DMS79 treated with DMSO at 0.1 percent for 48 hours (cell line): Measurements from ENCODE around the gene POLR3E.
"Not testable (repeated sequence)": the region's sequence is repeated elsewhere in the genome, so short reads cannot be mapped to it uniquely, and the experiment has no call there.

Source experiments
- DNase-seq: peaks from one replicate; lab custom pipeline; 2025; lab: John Stamatoyannopoulos, UW

Gene POLR3E

DNA sequence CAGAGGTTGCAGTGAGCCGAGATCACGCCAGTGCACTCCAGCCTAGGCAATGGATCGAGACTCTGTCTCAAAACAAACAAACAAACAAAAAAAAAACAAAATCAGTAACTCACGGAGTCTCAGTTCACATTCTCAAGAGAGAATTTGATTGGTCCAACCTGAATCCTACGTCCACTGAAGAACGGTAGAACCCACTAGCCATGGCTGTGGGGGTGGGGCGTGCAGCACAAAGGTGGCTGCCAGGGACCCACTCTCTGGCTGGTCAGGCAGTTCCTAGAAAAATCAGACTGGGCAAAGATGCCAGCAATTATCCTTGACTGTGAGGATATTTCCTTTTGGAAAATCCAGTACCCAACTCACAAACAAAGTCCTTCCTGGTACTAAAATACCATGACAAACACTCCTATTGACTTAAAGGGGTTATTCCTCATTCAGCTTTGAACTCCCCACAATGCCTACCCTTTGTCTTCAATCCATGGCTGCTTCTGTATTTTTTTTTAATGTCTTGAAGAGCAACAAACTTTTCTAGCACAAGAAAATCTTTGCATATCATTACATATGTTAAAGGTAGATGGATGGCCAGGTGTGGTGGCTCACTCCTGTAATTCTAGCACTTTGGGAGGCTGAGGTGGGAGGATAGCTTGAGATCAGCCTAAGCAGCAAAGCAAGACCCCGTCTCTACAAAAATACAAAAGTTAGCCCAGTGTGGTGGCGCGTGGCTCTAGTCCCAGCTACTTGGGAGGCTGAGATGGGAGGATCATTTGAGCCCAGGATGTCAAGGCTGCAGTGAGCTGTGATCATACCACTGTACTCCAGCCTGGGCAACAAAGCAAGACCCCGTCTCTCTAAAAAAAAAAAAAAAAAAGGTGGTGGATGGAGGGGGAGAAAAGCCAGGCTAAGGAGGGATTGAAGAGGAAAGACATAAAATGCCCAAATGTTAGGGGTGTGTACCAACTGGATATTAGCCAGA is 3.8 kb upstream of the POLR3E start:
- DNase-seq = no peak

DNA sequence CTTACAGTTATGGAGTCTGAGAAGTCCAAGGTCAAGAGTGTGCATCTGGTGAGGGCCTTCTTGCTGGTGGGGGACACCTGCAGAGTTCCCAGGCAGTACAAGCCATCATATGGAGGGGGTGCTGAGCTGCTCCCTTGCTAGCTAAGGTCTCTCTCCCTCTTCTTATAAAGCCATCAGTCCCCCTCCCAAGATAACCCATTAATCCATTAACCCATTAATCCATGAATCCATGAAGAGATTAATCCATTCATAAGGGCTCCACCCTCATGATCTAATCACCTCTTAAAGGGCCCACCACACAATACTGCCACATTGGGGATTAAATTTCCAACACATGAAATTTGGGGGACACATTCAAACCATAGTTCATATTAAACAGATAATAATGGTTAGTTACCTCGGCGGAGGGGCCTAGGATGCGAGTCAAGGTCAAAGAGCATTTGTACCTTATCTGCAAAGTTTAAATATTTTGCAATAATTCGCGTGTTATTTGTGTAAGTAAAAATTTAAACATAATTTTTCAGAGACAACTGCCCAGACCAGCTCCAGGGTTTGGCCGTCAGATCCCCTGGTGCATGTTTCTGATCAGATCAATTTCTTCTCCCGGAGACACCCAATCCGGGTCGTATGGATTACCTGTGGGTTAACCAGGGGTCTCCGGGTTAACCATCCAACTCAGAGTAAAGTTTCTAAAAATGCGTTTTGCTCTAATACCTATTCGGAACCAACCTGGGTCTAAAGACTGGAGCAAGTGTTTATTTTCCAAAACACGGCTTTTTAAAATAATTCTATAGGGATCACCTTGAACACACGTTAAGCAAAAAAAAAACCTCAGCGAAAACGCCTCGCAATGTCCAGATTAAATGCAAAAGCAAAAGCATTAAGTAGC is 740 bp upstream of the POLR3E start:
- DNase-seq = peak; percentile 39

DNA sequence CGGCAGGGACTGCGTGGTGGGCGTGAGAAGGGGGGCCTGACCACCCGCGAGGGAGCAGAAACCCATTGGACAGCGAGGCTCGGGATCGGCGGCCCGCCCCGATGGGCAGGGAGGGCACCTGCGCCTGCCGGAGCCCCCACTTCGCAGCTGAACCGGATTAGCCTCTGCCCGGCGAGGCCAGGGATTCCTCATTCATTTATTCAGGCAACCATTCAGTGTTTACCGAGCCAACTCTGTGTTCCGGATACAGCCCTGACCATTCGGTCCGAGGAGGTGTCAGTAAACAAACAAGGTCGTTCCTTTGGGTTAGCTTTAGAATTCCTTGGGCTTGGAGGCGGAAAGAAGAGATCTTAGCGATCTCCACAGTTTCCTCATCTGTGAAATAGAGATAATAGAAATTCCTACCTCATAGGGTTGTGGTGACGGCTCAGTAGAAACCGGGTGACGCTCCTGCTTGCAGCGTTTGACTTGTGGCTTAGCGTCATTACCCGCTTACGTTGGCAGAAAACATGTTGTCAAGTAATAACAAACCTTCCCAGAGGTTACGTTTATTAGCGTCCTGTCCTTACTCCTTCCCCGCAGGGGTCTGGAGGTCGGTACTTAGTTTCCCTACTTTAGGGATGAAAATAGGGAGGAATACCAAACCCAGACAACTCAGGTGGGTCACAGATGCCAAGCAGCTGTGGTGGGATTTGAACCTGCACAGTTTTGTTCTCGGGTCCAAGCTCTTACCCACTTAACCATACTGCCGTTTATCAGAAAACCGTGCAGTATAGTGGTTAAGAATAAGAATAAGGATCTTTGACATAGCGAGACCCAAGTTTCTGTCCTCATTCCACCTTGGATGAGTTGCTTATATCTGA is 893 bp downstream of the POLR3E start:
- peak; percentile 82 for DNase-seq

DNA sequence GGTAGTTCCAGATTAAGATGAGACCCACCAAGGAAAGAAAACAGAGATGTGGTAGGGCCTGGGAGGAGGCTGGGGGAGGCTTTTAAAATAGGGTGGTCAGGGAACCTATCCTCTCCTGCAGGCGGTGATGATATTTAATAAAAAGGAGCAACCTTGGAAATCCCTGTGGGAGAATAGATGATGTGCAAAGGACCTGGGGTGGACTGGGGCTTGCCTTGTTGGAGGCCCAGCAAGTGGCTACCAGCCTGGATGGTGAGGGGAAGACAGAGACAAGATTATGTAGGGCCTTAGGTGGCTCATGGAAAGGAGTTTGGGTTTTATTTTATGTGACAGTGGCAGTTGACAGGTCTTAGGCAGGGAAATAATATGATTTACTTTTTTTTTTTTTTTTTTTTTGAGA is 1.8 kb downstream of the POLR3E start:
- no peak for DNase-seq

DNA sequence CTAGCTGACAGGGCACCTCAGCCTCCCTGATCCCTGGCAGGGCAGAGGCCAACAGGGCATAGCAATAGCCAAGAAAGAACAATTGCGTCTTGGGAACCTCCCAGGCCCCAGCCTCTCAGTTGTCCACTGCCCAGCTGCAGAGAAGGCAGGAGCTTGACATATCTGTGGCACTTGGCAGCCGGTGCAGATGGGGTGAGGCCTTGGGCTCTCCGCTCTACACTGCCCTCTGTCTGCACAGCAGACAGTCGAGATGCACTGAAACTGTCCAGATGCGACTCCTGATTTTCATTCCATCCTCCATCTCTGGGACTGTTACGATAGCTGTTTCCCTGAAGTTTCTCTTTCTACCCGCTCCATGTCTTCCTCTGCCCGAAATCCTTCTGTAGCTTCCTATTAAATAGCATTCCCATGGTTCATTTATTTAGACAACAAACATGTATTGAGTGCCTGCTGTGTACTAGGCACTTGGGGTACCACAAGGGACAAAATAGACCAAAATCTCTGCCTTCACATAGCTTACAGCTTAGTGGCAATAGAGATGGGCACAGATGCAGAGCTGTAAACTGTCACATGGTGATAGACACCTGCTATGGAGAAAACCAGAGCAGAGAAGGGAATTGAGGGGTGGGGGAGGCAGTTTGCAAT is 3.3 kb downstream of the POLR3E start:
- peak; percentile 10 for DNase-seq

DNA sequence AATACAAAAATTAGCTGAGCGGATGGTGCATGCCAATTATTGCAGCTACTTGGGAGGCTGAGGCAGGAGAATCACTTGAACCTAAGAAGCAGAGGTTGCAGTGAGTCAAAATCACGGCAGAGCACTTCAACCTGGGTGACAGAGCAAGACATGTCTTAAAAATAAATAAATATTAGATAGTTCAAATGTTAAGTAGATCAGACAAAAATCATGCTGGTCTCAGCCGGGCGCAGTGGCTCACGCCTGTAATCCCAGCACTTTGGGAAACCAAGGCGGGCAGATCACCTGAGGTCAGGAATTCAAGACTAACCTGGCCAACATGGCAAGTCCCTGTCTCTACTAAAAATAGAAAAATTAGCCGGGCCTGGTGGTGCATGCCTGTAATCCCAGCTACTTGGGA is 4.2 kb downstream of the POLR3E start:
- DNase-seq = not testable (repeated sequence)

DNA sequence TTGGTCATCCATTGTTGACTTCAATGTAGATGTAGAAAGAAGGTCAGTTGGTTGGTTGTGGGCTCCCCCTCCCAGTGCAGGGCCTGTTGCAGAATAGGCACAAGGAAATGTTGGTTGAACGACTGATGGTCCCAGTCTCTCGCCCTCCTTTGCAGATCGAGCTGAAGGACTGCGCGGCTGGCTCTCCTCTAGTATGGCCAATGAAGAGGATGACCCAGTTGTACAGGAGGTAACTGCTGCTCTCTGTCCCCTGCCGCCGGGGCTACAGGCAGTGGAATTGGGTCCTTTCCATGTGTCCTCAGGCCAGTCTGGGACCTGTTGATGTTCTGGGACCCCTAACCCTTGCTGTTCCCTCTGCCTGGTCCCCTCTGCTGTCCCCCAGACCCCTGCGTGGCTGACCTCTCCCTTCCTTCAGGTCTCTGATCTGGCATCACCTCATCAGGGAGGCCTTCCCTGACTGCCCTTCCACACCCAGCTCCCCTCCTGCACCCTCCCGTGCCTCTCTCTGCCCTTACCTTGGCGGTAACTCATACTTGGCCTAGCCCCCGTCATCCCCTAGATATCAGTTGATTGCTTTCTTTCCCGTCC is 5.7 kb downstream of the POLR3E start:
- DNase-seq = no peak

DNA sequence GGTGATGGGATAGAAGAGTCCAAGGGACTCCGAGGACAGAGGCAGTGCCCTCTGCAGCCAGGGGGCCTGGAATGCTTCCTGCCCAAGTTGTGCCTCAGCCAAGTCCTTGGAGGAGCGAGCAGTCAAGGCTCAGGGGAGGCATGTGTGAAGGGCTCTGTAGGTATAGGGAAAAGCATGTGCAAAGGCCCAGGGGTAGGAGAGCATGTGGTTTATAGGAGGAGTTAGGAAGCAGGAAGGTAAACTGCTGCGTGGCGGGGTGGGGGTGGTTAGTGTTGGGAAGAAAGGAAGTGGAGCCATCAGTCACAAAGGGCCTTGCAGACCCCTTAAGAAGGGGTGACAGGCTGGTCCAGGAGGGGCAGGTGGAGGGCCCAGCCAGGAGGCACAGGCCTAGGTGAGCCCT is 7.2 kb downstream of the POLR3E start:
- no peak for DNase-seq

DNA sequence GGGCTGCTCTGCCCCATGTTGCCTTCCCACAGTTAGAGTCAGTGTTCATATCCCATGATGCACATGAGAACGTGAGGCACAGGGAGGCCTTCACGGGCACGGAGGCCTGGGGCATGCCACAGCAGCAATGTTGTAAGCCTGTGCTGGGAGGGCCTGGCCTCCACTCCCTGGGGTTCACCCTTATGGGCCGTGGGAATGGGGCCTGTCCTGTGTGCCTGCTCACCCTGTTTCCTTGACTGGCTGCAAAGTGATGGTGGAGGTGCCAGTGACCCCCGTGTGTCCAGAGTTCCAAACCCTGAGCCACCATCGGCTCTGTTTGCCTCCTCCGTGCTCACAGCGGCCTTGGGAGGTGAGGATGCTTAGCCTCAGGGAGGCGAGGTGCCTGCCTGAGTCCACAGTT is 9.6 kb downstream of the POLR3E start:
- DNase-seq = no peak

DNA sequence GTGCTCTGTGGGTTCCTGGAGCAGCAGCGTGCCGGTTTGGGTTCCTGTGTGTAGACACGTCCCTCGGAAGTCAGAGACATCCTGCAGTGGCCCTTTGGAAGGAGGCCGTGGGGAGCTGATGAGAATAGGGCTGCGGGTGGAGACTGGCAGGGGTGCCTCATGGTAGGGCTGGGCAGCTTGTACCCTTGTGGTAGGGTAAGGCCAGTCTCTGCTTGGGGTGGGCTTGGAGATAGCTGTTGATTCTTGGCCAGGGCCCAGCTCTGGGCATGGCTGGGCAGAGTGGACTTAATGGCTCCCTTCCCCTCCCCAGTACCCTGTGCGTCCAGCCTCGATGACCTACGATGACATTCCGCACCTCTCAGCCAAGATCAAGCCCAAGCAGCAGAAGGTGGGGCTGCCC is 10.6 kb downstream of the POLR3E start:
- no peak for DNase-seq

DNA sequence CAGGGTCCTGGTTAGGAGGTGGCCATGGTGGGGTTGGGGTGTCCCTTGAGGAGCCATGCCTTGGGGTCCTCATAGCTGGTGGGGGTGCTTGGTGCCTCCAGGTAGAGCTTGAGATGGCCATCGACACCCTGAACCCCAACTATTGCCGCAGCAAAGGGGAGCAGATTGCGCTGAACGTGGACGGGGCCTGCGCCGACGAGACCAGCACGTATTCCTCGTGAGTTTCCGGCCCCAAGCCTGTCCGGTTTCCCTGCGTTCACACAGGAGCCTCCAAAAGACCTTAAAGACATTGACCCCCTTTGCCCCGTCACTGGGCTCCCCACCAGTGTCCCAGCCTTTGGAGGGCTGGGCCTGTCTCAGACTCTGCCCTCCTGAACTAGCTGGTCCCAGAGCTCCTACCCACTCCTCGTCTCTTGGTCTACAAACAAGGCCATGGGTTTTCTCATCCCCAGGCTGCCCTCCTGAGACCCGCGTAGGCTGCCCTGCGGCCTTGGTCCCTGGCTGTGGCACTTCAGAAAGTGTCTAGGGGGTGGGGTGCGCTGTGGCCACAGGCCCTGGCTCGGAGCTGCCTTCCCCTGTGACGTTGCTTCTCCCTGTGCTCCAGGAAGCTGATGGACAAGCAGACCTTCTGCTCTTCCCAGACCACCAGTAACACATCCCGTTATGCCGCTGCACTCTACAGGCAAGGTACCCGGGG is 11.8 kb downstream of the POLR3E start:
- no peak for DNase-seq

DNA sequence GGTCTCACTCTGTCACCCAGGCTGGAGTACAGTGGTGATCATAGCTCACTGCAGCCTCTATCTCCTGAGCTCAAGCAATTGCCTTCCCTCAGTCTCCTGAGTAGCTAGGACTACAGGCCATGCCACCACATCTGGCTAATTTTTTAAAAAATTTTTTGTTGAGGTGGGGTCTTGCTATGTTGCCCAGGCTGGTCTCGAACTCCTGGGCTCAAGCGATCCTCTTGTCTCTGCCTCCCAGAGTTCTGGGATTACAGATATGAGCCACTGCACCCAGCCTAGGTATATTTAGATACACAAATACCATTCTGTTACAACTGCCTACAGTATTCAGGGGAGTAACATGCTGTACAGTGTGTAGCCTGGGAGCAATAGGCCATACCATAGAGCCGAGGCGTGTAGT is 14.3 kb downstream of the POLR3E start:
- no peak for DNase-seq

DNA sequence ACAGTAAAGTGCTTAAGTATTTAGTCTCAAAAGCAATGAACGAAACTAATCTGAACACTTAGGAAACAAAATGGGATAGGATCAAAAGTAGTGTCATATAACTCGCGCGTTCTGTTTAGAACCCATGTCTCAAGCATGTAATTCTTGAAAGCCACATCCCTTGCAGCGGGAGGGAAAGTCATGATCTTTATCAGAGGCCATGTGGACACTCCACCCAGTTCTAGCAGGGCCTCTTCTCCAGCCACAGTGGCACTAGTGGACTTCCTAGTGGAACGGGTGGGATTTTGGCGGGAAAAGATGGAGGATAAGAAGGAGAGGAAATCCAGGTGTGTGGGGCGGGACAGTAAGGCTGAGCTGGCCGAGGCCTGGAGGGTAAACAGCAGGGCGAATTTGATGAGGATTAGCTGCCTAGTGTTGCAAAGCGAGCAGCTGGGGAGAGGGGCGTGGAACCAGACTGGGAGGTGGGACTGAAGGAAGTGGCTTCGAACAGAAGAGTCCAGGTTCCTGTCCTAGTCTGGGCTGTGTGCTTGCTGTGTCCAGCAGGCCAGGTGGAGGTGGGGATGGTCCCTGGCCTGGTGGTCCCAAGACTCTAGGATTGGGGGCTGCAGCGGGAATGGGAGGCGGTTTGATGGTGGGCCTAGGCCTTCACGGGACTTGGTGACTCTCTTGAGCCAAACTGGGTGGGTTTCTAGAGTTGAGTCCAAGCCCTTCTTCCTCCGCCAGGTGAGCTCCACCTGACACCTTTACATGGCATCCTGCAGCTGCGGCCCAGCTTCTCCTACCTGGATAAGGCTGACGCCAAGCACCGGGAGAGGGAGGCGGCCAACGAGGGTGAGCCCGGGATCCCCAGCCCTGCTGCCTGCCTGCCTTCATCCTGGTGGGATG is 15.9 kb downstream of the POLR3E start:
- no peak for DNase-seq

DNA sequence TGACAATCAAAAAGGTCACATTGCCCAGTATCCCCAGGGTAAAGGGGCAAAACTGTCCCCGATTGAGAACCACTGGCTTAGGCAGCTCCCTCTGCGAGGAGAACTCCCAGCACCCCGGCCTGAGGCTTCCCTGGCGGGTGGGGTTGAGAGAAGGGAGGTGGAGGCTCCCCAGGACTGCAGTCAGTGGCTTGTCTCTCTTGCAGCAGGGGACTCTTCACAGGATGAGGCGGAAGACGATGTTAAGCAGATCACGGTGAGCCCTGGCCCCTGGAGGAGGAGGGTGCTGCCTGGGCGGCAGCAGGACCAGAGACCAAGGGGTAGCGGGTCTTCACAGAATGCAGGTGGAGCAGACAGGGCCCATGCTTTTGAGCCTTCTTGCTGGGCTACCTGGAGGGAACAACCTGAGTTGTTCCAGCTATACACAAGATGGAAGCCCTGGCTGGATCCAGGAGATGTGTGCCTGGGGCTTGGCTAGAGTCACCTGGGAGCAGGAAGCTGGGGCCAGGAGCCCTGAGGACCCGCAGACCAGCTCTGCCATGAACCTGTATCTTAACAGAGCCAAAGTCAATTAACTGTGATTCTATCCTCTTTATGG is 16.8 kb downstream of the POLR3E start:
- DNase-seq = no peak

DNA sequence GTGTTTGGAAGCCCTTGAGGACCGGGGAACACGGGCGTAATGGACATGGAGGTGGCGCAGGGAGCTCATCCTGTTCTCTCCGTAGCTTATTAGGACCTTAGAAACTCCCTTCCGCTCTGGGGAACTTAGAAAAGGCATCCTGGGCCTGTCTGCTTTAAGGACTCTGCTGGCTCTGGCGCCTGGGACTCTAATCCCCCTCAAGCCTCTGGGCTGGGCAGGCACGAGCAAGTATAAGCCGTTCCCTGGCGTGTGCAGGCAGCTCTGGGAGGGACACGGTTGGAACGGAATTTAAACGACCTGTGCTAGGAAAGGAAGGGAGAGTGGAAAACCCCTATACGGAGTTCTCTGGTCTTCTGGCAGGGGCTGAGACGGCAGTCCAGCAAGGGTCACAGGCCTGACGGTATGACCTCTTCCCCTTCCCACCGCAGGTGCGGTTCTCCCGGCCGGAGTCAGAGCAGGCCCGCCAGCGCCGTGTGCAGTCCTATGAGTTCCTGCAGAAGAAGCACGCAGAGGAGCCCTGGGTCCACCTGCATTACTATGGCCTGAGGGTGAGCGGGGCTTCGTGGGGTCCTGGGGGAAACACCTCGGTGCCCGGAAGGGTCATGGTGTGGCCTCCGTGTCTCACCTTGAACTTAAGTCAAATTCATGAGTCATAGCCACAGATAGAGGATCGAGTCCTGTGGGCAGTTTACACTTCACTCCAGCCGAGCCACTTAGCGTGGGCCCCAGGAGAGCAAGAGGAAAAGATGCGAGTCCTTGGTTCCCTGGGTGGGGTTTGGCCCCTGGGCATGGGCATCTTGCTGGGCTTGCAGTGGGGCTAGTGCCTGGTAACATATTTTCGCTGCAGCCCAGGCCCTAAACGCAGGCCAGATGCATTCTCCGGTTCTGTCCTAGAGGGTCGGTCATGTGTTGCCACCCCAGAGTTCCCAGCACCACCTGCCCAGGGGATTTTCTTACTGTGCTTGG is 17.7 kb downstream of the POLR3E start:
- DNase-seq = no peak

DNA sequence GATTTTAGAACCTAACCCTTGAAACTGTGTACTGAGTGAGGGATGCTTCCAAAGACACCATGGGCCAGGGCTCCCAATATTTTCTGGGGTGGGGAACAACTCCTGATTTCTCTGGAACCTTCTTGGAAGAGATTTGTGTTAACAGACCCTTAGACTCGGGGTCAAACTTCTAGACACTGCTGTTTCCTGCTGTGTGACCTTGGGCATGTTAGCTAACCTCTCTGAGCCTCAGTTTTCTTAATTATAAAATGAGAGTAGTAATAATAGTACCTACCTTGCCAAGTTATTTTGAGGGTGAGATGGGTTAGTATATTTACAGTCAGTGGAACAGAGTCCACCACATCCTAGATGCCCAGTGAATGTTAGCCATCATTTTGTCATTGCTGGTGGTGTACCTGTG is 18.8 kb downstream of the POLR3E start:
- no peak for DNase-seq

DNA sequence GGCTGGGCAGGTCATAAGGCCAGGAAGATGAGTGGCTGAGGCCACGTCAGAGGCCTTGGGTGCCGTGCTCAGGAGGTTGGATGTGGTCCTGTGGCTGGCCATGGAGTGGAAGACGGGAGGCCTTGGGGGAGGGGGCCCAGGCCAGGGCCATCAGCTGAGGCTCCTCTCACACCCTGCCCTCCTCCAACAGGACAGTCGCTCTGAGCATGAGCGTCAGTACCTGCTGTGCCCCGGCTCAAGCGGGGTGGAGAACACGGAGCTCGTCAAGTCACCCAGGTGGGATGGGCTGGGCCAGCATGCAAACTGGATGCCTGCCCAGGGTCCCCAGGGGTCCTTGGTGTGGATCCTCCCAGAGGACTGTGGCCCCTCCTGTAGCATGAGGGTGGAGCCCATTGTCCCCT is 19.2 kb downstream of the POLR3E start:
- DNase-seq = no peak

DNA sequence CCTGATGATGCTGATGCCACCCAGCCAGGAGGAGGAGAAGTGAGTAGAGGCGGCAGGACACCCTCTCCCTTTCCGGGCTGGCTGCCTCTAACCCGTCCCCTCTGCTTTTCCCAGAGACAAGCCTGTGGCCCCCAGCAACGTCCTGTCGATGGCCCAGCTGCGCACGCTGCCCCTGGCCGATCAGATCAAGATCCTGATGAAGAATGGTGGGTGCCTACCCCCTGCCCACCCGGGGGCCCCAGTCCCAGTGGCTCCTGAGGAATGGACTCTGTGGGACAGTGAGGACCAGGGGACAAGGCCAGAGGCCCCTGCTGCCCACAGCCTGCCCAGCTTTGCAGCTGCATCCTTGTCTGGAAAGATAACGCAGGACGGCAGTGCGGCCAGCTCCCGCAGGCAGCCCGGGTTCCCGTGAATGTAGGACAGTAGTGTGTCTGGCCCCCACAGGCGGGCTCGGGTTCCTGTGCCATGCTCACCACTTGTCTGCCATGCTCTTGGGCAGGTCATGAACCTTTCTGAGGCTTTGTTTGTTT is 19.9 kb downstream of the POLR3E start:
- no peak for DNase-seq
